IMR-90 (cell line): Measurements from ENCODE around the gene KCNQ1. TPM values are rescaled to one million over a fixed set of nuclear protein-coding genes. Genes with fewer than 3 reads are reported as not detected.

Experiments
- ATAC-seq: fragments of 200-7000 bp; cut with Tn5 transposase; 2 replicates; pipeline ENCODE4 v1.9.1; 2020; ENCODE audit warnings: low read depth, mild to moderate bottlenecking, moderate library complexity
- BruUV-seq: library from RNA; stranded (reverse); fragments of 400-500 nt; replicated peaks from 2 replicates; lab custom pipeline; 2021; lab: Mats Ljungman, UMichigan
- CTCF ChIA-PET: fragments of 300-600 bp; formaldehyde crosslinking; extraction: SDS; loops from one replicate; lab custom pipeline; 2021; ENCODE audit warnings: antibody characterized with exemption; lab: Yijun Ruan, JAX
- POLR2A ChIA-PET: fragments of 300-600 bp; sonication (Branson Sonifier 250); formaldehyde crosslinking; loops from one replicate; lab custom pipeline; 2022; ENCODE audit warnings: antibody characterized with exemption; ENCODE audit not compliant: unreplicated experiment; lab: Charles Lee
- DNase-seq: peaks from one replicate; pipeline ENCODE4 v3.0.0; 2013
- H2AFZ ChIP-seq: replicated peaks from 2 replicates; pipeline ENCODE3; 2013; ENCODE audit warnings: low read length, mild to moderate bottlenecking; ENCODE audit not compliant: poor library complexity
- H2AK5ac ChIP-seq: 2 replicates; pipeline ENCODE4 v1.6.1; 2013; ENCODE audit warnings: low read depth, low read length, inconsistent platforms
- H2AK9ac ChIP-seq: replicated peaks from 2 replicates; pipeline ENCODE3; 2013; ENCODE audit warnings: mild to moderate bottlenecking, low read depth, low read length, moderate library complexity; ENCODE audit not compliant: poor library complexity
- H2BK120ac ChIP-seq: 2 replicates; pipeline ENCODE4 v1.6.1; 2013; ENCODE audit warnings: low read depth, low read length, inconsistent platforms
- H2BK15ac ChIP-seq: 3 replicates; pipeline ENCODE4 v1.6.1; 2013; ENCODE audit warnings: low read depth, low read length, inconsistent platforms
- H2BK20ac ChIP-seq: 2 replicates; pipeline ENCODE4 v1.6.1; 2013; ENCODE audit warnings: low read depth, mild to moderate bottlenecking, inconsistent platforms, low read length, moderate library complexity
- H2BK5ac ChIP-seq: 2 replicates; pipeline ENCODE4 v1.6.1; 2013; ENCODE audit warnings: mild to moderate bottlenecking, low read depth, low read length, inconsistent platforms; ENCODE audit not compliant: poor library complexity, severe bottlenecking
- H3K14ac ChIP-seq: replicated peaks from 2 replicates; pipeline ENCODE4 v1.6.1; 2013; ENCODE audit warnings: low read depth, low read length, inconsistent platforms
- H3K18ac ChIP-seq: 2 replicates; pipeline ENCODE4 v1.6.1; 2013; ENCODE audit warnings: low read depth, low read length, control low read depth
- H3K23ac ChIP-seq: 2 replicates; pipeline ENCODE4 v1.6.1; 2013; ENCODE audit warnings: low read depth, low read length, inconsistent platforms
- H3K27ac ChIP-seq: 2 replicates; pipeline ENCODE4 v1.5.1; 2013; ENCODE audit warnings: mild to moderate bottlenecking, control low read depth, low read length; ENCODE audit not compliant: insufficient read depth
- H3K27me3 ChIP-seq: 2 replicates; pipeline ENCODE4 v1.6.1; 2013; ENCODE audit warnings: low read length; ENCODE audit not compliant: control insufficient read depth, insufficient read depth
- H3K36me3 ChIP-seq: 2 replicates; pipeline ENCODE4 v1.6.1; 2013; ENCODE audit warnings: low read length, mixed read lengths; ENCODE audit not compliant: control insufficient read depth, insufficient read depth
- H3K4ac ChIP-seq: 2 replicates; pipeline ENCODE4 v1.6.1; 2013; ENCODE audit warnings: low read depth, low read length, inconsistent platforms
- H3K4me1 ChIP-seq: 2 replicates; pipeline ENCODE4 v1.6.1; 2013; ENCODE audit warnings: low read length, mixed read lengths; ENCODE audit not compliant: control insufficient read depth, insufficient read depth
- H3K4me2 ChIP-seq: 2 replicates; pipeline ENCODE4 v1.6.1; 2013; ENCODE audit warnings: low read depth, mild to moderate bottlenecking, control low read depth, low read length, moderate library complexity
- H3K4me3 ChIP-seq: 2 replicates; pipeline ENCODE4 v1.5.1; 2013; ENCODE audit warnings: low read depth, mild to moderate bottlenecking, control low read depth, low read length, moderate library complexity; ENCODE audit not compliant: insufficient read depth
- H3K56ac ChIP-seq: 2 replicates; pipeline ENCODE4 v1.6.1; 2013; ENCODE audit warnings: low read length, inconsistent platforms; ENCODE audit not compliant: insufficient read depth; ENCODE audit errors: extremely low read depth
- H3K79me1 ChIP-seq, 2 experiments: 2 replicates each; pipeline ENCODE4 v1.6.1; 2013; ENCODE audit warnings: low read length in 2 of 2, inconsistent platforms in 1 of 2, low read depth in 1 of 2
- H3K9ac ChIP-seq: 2 replicates; pipeline ENCODE4 v1.6.1; 2013; ENCODE audit warnings: low read depth, low read length, control low read depth
- H3K9me1 ChIP-seq: 2 replicates; pipeline ENCODE4 v1.6.1; 2013; ENCODE audit warnings: low read length, inconsistent platforms; ENCODE audit not compliant: insufficient read depth
- H3K9me3 ChIP-seq: 2 replicates; pipeline ENCODE4 v1.6.1; 2013; ENCODE audit warnings: low read length; ENCODE audit not compliant: control insufficient read depth, insufficient read depth
- H4K20me1 ChIP-seq: 2 replicates; pipeline ENCODE4 v1.6.1; 2013; ENCODE audit warnings: low read length, inconsistent platforms; ENCODE audit not compliant: insufficient read depth
- H4K5ac ChIP-seq: 2 replicates; pipeline ENCODE4 v1.6.1; 2013; ENCODE audit warnings: mild to moderate bottlenecking, low read depth, low read length, control low read depth
- H4K8ac ChIP-seq, 2 experiments: 2 replicates each; pipeline ENCODE4 v1.6.1; 2013; ENCODE audit warnings: low read depth in 2 of 2, low read length in 2 of 2, control low read depth in 1 of 2, inconsistent platforms in 1 of 2
- H4K91ac ChIP-seq: 2 replicates; pipeline ENCODE4 v1.6.1; 2013; ENCODE audit warnings: low read depth, low read length, inconsistent platforms; ENCODE audit not compliant: insufficient read depth
- CEBPB ChIP-seq: IDR thresholded peaks from 2 replicates; pipeline ENCODE4 v1.6.1; 2012; ENCODE audit warnings: low read depth, low read length, improper control_type of control experiment
- CHD1 ChIP-seq: IDR thresholded peaks from 2 replicates; pipeline ENCODE4 v1.6.1; 2012; ENCODE audit warnings: low read depth, low read length, improper control_type of control experiment
- FOS ChIP-seq: fragments of 150-350 bp; IDR thresholded peaks from 2 replicates; pipeline ENCODE4 v1.6.1; 2016; ENCODE audit warnings: low read depth, low read length
- MAZ ChIP-seq: IDR thresholded peaks from 2 replicates; pipeline ENCODE4 v1.6.1; 2012; ENCODE audit warnings: low read depth, mild to moderate bottlenecking, low read length, improper control_type of control experiment, moderate library complexity, borderline replicate concordance
- MXI1 ChIP-seq: IDR thresholded peaks from 2 replicates; pipeline ENCODE4 v1.6.1; 2012; ENCODE audit warnings: low read depth, mild to moderate bottlenecking, low read length, moderate library complexity, borderline replicate concordance
- NFE2L2 ChIP-seq: fragments of 150-350 bp; IDR thresholded peaks from 2 replicates; pipeline ENCODE4 v1.6.1; 2016; ENCODE audit warnings: low read depth, mild to moderate bottlenecking, low read length
- POLR2A ChIP-seq: IDR thresholded peaks from 2 replicates; pipeline ENCODE4 v1.6.1; 2012; ENCODE audit warnings: mild to moderate bottlenecking, low read depth, low read length
- RAD21 ChIP-seq: IDR thresholded peaks from 2 replicates; pipeline ENCODE4 v1.6.1; 2012; ENCODE audit warnings: low read length, improper control_type of control experiment
- RFX5 ChIP-seq: IDR thresholded peaks from 2 replicates; pipeline ENCODE4 v1.8.0; 2012; ENCODE audit warnings: low read depth, mild to moderate bottlenecking, low read length, moderate library complexity
- SMC3 ChIP-seq: fragments of 150-350 bp; IDR thresholded peaks from 2 replicates; pipeline ENCODE4 v1.6.1; 2016; ENCODE audit warnings: low read depth, mild to moderate bottlenecking, antibody characterized with exemption, low read length, moderate library complexity
- WGBS, 2 experiments: methylation state at CpG; one replicate each; pipeline versions ENCODE4 v1.1.5 to v1.1.7; 2013; ENCODE audit warnings: missing lambda C conversion rate in 2 of 2; ENCODE audit not compliant: insufficient read length in 1 of 2; ENCODE audit errors: extremely low coverage in 2 of 2; 5-methylcytosine and 5-hydroxymethylcytosine counted together
- dilution Hi-C: fragments of 300-500 bp; cut with HindIII; formaldehyde crosslinking; loops from one replicate; pipeline ENCODE4 v1.14.3; 2018; ENCODE audit warnings: low sequenced_read_pairs; ENCODE audit not compliant: unreplicated experiment
- in situ Hi-C: fragments of 300-500 bp; cut with MboI; formaldehyde crosslinking; loops from 3 replicates; pipeline ENCODE4 v1.14.3; 2019; ENCODE audit warnings: low sequenced_read_pairs, inconsistent platforms, mixed read lengths
- intact Hi-C: fragments of 100-400 bp; cut with micrococcal nuclease; formaldehyde crosslinking; loops from 2 replicates; pipeline ENCODE4 v1.10.0; 2022
- polyA plus RNA-seq, 3 experiments: library from polyadenylated mRNA; depleted of rRNA; stranded (reverse); fragments of >200 nt; gene quantifications; 2 replicates each; pipeline ENCODE4 v1.2.3, GENCODE V29; 2012; ENCODE audit warnings: low replicate concordance in 1 of 3
- total RNA-seq: library from RNA; depleted of rRNA; stranded (reverse); fragments of >200 nt; gene quantifications from 2 replicates; pipeline ENCODE4 v1.2.3, GENCODE V29; 2012
- TF ChIP-seq, protein P1 (sequence below): fragments of 150-350 bp; IDR thresholded peaks from 2 replicates; pipeline ENCODE4 v1.6.1; 2017; ENCODE audit warnings: mild to moderate bottlenecking, antibody characterized with exemption, low read length, low read depth
- TF ChIP-seq, protein P2 (sequence below): fragments of 150-350 bp; IDR thresholded peaks from 2 replicates; pipeline ENCODE4 v1.6.1; 2016; ENCODE audit warnings: low read depth, mild to moderate bottlenecking, low read length, moderate library complexity, borderline replicate concordance

The KCNQ1 gene
- total and polyA plus RNA-seq, 2 of the 4 experiments (the other 2 are of a cell fraction), result 0.07 TPM; not detected in 1

DNA sequence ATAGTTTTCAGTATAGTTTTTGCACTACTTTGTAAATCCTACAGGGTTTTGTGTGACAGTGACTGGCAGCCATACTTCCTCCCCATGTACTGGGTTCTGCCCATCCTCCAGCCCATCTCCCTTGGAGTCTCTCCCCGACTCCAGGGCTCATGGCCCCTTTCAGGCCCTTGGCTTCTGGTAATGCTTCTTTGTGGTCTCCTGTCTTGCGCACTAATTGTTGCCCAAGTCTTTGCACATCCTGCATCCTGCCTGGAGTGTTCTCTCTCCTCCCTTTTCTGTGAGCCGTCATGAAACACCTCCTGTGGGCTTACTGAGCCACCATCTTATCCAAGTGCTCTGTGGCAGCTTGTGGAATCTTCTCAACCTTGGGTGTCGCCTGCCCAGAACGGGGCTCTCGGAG is 266.4 kb downstream of the KCNQ1 start:
- no peak overlapping the region for H2BK20ac ChIP-seq
- in situ Hi-C loops, result no loop called here
- no peak overlapping the region for H4K5ac ChIP-seq
- H3K79me1 ChIP-seq, result no peaks in the 10 kb centered on the region
- H3K9me3 ChIP-seq, result peaks cover 5% of the 10 kb centered on the region
- H3K14ac ChIP-seq, result no peak overlapping the region
- BruUV-seq, result no TSS peak
- peaks cover 37% of the 10 kb centered on the region for H3K27me3 ChIP-seq
- no peak overlapping the region for H2BK5ac ChIP-seq
- no peak overlapping the region for H3K27ac ChIP-seq
- no peak overlapping the region for H3K18ac ChIP-seq
- H3K4me3 ChIP-seq, result no peak overlapping the region
- no peak overlapping the region for H4K8ac ChIP-seq
- H3K9me1 ChIP-seq, result no peaks in the 10 kb centered on the region
- H3K36me3 ChIP-seq, result no peaks in the 10 kb centered on the region
- CTCF ChIA-PET, result no interaction called here
- POLR2A ChIA-PET, result no interaction called here
- H2BK15ac ChIP-seq, result no peak overlapping the region
- TF ChIP-seq NFE2L2 (no peak), CHD1 (no peak), MAZ (no peak), RFX5 (no peak), POLR2A (no peak), SMC3 (no peak), RAD21 (no peak), FOS (no peak), CEBPB (no peak), MXI1 (no peak)
- TF ChIP-seq, protein P1, sequence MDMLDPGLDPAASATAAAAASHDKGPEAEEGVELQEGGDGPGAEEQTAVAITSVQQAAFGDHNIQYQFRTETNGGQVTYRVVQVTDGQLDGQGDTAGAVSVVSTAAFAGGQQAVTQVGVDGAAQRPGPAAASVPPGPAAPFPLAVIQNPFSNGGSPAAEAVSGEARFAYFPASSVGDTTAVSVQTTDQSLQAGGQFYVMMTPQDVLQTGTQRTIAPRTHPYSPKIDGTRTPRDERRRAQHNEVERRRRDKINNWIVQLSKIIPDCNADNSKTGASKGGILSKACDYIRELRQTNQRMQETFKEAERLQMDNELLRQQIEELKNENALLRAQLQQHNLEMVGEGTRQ, result no peak
- TF ChIP-seq, protein P2, sequence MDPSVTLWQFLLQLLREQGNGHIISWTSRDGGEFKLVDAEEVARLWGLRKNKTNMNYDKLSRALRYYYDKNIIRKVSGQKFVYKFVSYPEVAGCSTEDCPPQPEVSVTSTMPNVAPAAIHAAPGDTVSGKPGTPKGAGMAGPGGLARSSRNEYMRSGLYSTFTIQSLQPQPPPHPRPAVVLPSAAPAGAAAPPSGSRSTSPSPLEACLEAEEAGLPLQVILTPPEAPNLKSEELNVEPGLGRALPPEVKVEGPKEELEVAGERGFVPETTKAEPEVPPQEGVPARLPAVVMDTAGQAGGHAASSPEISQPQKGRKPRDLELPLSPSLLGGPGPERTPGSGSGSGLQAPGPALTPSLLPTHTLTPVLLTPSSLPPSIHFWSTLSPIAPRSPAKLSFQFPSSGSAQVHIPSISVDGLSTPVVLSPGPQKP, result no peak
- H3K4ac ChIP-seq, result no peak overlapping the region
- H2AK9ac ChIP-seq, result no peak overlapping the region
- ATAC-seq (no peak), DNase-seq (no peak)
- WGBS, 2 experiments, result 100% methylated on average over 1 of the region's 6 CpGs; no CpG with 5 or more reads in 1 of the 2 experiments
- intact Hi-C loops, result no loop called here
- H3K9ac ChIP-seq, result no peak overlapping the region
- H3K23ac ChIP-seq, result no peak overlapping the region; the same call in 1 of the 2 replicates
- no peaks in the 10 kb centered on the region for H4K20me1 ChIP-seq
- H4K91ac ChIP-seq, result no peak overlapping the region
- no peak overlapping the region for H2AFZ ChIP-seq
- no peak overlapping the region for H2AK5ac ChIP-seq
- no peak overlapping the region for H3K4me2 ChIP-seq
- no peak overlapping the region for H3K56ac ChIP-seq
- dilution Hi-C loops, result no loop called here
- H3K4me1 ChIP-seq, result peaks cover 6% of the 10 kb centered on the region; the same call in 1 of the 2 replicates
- H2BK120ac ChIP-seq, result no peak overlapping the region
